GM08714 (cell line): ENCODE data around the gene POLR1H.
"Not testable (repeated sequence)": the region's sequence is repeated elsewhere in the genome, so short reads cannot be mapped to it uniquely, and the experiment has no call there.

Source experiments
- H3K4me3 ChIP-seq: fragments of 200-500 bp; sonication (Bioruptor generic); 2 replicates; pipeline ENCODE4 v1.5.1; 2014; ENCODE audit warnings: mild to moderate bottlenecking, low read length, inconsistent platforms
- ZNF274 ChIP-seq: IDR thresholded peaks from 2 replicates; pipeline ENCODE4 v1.6.1; 2012; ENCODE audit warnings: mild to moderate bottlenecking, low read depth, low read length

POLR1H gene, protein sequence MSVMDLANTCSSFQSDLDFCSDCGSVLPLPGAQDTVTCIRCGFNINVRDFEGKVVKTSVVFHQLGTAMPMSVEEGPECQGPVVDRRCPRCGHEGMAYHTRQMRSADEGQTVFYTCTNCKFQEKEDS

DNA sequence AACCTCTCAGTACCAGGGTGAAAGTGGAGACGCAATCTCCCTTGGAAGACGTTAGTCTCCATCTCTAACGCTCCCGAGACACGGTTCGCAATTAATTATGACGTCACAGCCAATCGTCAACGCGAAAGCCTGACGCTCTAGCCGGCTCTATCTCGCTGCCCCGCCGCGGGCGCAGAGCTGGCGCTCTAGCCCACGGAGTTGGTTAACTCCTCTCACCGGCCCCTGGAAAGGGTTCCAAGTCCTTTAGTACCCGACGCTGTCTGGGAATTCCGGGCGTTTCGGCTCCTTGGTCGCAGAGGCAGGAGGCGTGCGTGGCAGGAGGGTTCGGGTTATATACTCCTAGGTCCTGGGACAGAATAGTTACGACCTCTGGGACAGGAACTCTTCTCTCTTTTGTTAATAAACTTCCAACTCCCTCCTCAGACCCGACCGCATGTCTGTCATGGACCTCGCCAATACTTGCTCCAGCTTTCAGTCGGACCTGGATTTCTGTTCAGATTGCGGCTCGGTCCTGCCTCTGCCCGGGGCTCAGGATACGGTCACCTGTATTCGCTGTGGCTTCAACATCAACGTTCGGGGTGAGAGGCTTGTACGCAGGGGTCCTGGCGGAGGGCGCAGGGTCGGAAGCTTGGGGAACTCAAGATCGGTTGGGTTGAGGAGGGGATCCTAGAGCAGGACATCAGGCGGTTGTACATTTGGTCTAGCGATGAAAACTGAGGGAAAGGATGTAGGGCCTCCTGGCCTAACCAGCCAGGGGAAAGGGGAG is at the start of gene POLR1H:
POLR1H (plus strand) TSS at position 174 of the 766 bp plus-strand sequence; CDS start at position 434, 260 bp downstream.
- TF ChIP-seq ZNF274: no peak
- H3K4me3 ChIP-seq: peak within 1 kb of the TSS; percentile 99

DNA sequence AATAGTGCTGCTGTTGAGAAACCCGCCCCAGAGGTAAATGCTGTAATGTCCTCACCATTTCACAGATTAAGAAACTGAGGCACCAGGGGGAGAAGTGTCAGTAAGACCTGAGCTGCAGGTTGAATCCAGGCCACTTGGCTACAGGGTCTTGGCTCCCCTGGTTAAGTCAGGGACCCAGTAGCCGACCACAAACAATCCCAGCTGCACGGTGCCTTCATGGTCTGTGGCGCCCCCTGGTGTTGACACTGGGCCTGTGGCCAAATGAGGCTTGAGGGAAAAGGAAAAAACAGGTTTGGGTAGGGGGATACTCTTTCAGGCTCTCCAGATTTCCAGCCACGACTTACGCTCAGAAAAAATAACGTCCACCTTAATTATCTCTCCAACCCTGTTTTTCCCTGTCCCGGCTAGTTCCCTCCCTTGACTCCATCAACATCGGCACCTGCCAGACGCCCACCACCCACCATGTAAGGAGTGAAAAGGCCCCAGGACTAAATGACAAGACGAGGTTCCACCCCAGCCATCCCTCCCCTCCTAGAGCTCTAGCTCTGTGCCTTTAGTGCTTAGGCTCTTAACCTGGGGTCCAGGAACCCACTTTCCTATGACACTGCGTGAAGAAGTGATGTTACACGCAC is 47.7 kb upstream of the POLR1H start:
- no peak overlapping the region for H3K4me3 ChIP-seq
- TF ChIP-seq ZNF274: no peak

DNA sequence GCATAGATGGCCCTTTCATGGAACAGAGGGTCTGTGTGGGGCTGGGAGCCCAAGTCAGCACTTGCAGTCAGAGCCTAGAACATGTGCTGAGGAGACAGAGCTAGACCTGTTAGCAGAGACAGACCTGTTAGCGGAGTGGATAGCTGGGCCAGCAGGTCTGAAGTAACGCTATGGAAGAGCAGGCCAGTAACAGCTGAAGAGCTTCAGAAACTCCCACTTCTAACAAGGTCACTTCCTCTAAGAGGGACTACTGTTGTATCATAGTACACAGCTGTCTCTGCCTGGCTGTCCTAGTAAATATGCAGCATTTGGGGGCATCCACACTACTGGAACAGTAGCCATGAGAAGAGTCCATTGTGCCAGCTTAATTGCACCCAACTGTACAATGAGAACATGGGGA is 41.2 kb upstream of the POLR1H start:
- no peak overlapping the region for H3K4me3 ChIP-seq
- no peak for TF ChIP-seq ZNF274

DNA sequence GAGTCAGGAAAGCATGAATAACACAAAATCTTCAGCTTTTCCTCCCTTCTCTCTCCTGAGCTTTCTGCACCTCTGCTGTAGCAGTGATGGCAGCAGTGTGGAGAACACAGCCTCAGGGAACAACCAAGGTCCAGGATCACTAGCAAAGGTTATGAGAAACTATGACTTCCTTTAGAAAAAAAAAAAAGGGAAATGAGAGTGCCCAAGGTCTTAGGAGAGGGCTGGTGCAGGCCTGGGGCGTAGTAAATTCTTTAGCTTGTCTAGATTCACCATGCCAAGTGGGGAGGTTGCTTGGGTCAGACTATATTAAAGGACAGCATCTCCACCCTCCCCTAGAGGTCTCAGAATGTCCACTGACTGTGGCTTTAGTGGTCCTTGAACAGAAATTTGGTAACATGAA is 40.4 kb upstream of the POLR1H start:
- no peak overlapping the region for H3K4me3 ChIP-seq
- TF ChIP-seq ZNF274: no peak

DNA sequence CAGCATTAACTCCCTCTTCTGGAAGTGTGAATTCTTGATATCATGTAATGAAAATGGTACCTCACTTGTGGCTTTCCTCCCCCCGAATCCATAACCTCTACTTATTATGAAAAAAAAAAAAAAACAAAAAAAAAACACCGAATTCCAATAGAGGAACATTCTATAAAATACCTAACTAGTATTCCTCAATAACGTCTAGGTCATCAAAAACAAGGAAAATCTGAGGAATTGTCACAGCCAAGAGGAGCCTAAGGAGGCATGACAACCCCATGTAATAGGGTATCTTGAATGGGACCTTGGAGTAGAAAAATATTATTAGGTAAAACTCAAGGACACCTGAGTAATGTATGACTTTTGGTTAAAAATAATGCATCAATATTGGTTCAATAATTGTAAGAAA is 38.9 kb upstream of the POLR1H start:
- no peak overlapping the region for H3K4me3 ChIP-seq
- TF ChIP-seq ZNF274: no peak

DNA sequence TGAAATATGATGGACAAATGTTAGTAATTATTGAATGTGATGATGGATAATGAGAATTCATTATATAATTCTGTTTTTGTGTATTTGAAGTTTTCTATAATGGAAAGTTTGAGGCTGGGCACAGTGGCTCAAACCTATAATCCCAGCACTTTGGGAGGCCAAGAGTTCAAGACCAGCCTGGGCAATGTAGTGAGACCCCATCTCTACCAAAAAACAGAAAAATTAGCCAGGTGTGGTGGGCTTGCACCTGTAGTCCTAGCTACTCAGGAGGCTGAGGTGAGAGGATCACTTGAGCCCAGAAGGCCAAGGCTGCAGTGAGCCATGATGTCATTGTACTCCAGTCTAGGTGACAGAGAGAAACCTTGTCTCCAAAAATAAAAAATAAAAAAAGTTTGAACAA is 38.4 kb upstream of the POLR1H start:
- not testable (repeated sequence) for H3K4me3 ChIP-seq

DNA sequence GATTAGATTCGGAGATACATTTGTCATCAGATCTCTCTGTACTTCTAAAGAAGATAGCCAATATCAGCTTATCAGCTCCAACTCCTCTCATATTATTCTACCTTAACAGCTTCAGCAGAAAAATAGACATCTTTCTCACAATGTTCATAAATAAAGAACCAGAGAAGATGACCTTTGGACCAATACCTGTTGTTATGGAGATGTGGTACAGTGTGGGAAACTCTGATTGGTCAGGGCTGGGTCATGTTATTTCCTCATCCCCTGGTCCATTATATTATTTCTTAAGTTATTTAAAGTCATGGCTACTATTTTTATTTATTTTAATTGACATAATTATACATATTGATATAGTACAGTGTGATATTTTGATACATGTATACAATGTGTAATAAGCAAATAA is 35.9 kb upstream of the POLR1H start:
- no peak overlapping the region for H3K4me3 ChIP-seq
- no peak for TF ChIP-seq ZNF274

DNA sequence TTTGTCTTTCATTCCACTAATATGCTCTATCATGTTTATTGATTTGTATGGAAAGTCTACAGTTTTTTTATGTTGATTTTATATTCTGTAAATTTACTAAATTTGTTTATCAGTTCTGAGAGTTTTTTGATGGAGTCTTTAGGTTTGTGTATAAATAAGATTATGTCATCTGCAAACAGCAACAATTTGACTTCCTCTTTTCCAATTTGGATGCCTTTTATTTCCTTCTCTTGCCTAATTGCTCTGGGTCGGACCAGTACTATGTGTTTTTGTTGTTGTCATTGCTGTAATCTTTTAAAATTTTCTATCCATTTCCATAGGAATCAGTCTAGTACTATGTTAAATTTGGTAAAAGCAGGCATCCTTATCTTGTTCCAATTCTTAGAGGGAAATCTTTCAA is 31.5 kb upstream of the POLR1H start:
- TF ChIP-seq ZNF274: no peak
- H3K4me3 ChIP-seq: no peak overlapping the region

DNA sequence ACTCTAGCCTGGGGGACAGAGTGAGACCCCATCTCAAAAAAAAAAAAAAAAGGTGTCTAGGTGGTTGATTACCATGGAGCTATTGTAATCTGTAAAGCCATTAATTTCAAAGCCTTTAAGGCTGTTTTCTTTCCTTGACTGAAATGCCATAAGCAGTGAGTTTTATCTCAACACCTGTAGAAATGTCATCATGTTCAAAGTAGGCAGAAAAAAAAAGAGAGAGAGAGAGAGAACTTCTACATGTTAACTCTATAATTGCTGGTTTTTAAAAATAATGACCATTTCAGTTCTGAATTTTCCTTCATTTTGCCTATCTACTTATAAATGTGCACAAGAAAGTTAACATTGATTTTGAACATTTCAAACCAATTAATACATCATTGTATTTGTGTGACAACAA is 29.7 kb upstream of the POLR1H start:
- no peak overlapping the region for H3K4me3 ChIP-seq
- no peak for TF ChIP-seq ZNF274

DNA sequence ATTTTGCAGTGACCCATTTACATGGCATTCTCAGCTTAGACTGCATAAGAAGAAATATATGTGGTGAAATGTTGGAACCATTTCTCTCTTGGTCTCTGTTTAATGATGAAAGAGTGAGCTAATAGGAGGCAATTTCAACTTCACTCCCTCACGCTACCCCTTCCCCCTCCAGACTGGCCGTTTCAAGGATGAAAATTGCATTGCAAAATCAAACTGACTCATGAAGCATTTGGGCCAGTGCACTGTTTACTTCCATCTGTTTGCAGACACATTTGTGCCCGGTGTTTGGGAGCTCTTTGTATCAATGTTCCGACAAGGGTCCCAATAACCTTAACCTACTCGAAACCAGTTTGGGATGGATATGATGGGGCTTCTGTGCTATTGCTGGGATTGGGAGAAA is 27.6 kb upstream of the POLR1H start:
- not testable (repeated sequence) for H3K4me3 ChIP-seq

DNA sequence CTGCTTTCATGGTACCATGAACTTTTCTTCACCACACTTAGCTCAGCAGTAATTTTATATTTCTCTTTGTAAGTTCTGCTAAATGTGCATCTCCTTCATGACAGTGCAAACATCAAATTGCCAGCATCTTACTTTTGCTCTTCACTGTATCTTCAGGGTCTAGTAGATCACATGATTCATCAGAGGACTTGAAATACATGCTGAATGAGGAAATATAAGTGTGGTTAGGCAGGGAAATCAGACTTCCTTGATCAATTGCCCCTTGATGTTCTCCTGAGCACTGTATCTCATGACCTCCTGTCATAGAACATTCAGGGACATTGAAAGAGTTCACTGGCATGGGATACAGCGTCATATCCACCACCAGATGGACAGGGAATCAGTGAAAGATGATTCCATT is 25.3 kb upstream of the POLR1H start:
- no peak for TF ChIP-seq ZNF274
- H3K4me3 ChIP-seq: no peak overlapping the region

DNA sequence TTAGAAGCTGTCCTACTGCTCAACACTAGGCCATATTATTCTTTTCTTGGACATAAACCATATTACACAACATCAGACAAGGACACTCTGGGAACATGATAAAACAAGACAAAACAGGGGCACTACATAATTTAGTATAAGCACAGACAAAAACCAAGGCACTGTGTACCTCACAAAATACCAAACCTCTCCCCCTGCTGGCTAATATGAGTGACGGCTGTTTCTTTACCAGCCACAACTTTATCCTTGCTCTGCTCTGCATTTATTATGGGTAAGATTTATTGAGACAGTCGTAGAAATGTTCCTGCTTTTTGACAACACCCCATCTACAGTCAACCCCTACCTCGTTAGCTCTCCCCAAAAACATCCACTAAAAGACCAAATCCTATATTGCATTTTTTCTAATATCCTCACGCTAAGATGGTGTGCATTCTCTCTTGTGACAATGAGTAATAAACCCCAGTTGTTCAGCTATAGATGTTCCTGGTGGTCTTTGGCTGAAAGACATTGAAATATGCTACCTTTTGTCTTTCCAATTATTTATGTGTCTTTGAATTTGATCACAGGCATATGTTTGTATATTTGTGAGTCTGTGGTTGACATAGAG is 23.8 kb upstream of the POLR1H start:
- TF ChIP-seq ZNF274: no peak
- H3K4me3 ChIP-seq: no peak overlapping the region

DNA sequence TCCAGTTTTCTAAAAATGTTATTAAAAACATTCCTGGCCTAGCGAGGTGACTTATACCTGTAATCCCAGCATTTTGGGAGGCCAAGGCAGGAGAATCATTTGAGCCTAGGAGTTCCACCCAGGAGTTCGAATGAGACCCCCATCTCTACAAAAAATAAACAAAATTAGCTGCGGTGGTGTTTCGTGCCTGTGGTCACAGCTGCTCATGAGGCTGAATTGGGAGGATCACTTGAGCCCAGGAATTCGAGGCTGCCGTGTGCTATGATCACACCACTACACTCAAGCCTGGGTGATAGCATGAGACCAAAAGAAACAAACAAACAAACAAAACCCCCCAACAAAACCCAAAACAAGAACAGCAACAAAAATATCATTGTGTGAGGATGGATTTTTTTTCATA is 19.8 kb upstream of the POLR1H start:
- H3K4me3 ChIP-seq: no peak overlapping the region
- TF ChIP-seq ZNF274: no peak

DNA sequence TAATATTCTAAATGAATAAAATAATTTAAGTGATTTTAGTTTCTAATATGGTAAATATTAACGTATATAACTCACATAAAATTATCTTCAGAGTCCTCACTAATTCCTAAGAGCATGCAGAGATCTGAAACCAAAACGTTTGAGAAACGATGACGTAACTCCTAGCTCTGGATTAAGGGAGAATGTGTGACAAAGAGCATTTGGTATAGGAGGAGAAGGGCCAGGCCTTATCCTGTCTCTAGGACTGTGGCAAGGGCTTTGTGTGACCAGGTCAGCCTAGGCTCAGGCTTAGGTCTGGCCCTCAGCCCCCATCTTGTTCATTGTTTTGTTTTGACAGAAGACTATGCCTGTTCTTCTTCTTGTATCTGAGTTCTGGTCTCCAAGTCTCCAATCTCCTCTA is 19.2 kb upstream of the POLR1H start:
- H3K4me3 ChIP-seq: no peak overlapping the region
- TF ChIP-seq ZNF274: no peak

DNA sequence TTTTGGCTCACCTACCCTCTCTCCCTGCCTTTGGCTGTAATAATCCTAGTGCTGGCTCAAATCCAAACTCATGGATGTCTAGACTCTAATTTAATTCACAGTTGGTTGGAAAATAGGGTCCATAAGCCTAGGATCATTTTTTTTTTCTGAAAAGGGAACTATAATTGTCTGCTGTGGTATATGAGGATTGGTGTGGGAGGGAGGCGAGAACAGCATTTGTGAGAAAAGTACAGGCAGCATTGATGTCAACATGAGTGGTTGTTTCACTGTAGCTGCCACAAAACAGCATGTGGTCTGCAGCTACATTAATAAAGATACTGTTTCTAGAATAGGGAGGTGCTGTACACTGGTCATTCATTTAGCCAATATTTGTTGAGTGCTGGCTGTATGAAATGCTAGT is 18.6 kb upstream of the POLR1H start:
- no peak overlapping the region for H3K4me3 ChIP-seq
- TF ChIP-seq ZNF274: no peak

DNA sequence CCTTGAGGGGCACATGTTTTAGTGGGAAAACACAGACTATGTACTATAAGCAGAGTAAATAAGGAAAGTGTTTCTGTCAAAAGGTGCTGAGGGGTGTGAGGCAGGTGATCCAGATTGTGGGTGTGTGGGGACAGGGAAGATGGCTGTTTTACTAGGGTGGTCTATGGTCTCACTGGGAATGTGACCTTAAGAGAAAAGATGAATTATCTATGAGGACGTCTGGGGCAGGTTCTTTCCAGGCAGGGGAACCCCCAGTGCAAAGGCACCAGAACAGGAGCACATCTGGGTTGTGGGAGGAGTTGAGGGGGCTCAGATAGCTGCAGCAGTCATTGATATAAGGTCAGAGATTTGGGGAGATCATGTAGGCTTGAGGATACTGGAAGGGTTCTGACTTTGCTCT is 18.2 kb upstream of the POLR1H start:
- no peak overlapping the region for H3K4me3 ChIP-seq
- TF ChIP-seq ZNF274: no peak
